ENCODE measurements around the gene LEMD1. TPM values are rescaled to one million over a fixed set of nuclear protein-coding genes. Genes with fewer than 3 reads are reported as not detected.

LEMD1 gene
- total and polyA plus RNA-seq, 4 donors, result 0.72 to 1.5 (median 1.1) TPM

GRCh38 chr1:205348554-205349487 lies 73.0 kb downstream of the LEMD1 start:
- Histone ChIP-seq H3K4me3 (no peak overlapping the region), H3K36me3 (ENCODE audit: control insufficient read depth in 4 of 4, insufficient read depth in 4 of 4, low read length in 4 of 4) (no peaks in the 10 kb centered on the region), H3K27me3 (ENCODE audit: control insufficient read depth in 3 of 3, insufficient read depth in 3 of 3, low read length in 2 of 3) (peaks cover 0 to 27% (median 16%) of the 10 kb centered on the region in 3 donors), H3K4me1 (ENCODE audit: control insufficient read depth in 5 of 5, insufficient read depth in 5 of 5, low read length in 5 of 5) (peaks cover 0 to 13% (median 3%) of the 10 kb centered on the region in 5 donors), H3K9ac (ENCODE audit: insufficient read depth in 1 of 2, low read length in 2 of 2) (no peak overlapping the region), H3K27ac (ENCODE audit: low read depth in 1 of 2, low read length in 1 of 2) (no peak overlapping the region), H3K9me3 (ENCODE audit: control insufficient read depth in 4 of 4, insufficient read depth in 3 of 4, low read length in 3 of 4) (no peaks in the 10 kb centered on the region)
- 67 to 70% methylated on average over 5 of the region's 5 CpGs for WGBS, 2 donors
- no peak for ATAC-seq (ENCODE audit: insufficient read depth, low FRiP score)
- no peak for DNase-seq
- no peak for TF ChIP-seq CTCF (IDR thresholded peaks at IDR 0.05; ENCODE audit: control extremely low read depth, extremely low read depth)

DNA sequence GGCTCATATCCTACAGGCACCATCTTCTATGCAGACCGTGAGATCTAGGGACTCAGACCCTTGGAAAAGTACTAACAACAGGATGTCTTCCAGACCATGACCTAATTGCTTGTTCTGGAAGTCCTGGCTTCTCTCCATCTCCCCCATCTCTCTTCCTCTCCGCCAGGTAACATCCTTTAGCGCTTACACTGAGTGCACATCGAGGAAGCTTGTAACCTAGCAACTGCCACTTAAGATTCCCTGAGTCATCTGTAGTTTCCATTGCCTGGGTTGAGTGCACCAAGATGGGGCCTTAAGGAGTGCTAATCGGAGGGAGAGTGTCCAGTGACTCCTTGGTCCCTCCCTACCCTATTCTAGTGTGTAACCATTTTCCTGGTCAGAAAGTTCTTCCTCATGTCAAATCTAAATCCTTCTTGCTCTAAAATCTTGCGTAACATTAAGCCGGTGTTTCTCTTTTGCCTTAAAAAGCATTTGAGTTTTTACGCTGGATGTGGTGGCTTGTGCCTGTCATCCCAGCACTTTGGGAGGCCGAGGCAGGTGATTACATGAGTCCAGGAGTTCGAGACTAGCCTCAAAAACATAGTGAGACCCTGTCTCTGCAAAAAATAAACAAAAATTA lies 74.8 kb downstream of the LEMD1 start:
- Histone ChIP-seq H3K9me3 (ENCODE audit: control insufficient read depth in 4 of 4, insufficient read depth in 3 of 4, low read length in 3 of 4) (no peaks in the 10 kb centered on the region), H3K27me3 (ENCODE audit: control insufficient read depth in 3 of 3, insufficient read depth in 3 of 3, low read length in 2 of 3) (peaks cover 0 to 40% (median 30%) of the 10 kb centered on the region in 3 donors), H3K9ac (ENCODE audit: insufficient read depth in 1 of 2, low read length in 2 of 2) (no peak overlapping the region), H3K4me1 (ENCODE audit: control insufficient read depth in 5 of 5, insufficient read depth in 5 of 5, low read length in 5 of 5) (peaks cover 0 to 18% (median 6%) of the 10 kb centered on the region in 5 donors), H3K36me3 (ENCODE audit: control insufficient read depth in 4 of 4, insufficient read depth in 4 of 4, low read length in 4 of 4) (no peaks in the 10 kb centered on the region), H3K27ac (ENCODE audit: low read depth in 1 of 2, low read length in 1 of 2) (no peak overlapping the region), H3K4me3 (no peak overlapping the region)
- 75% methylated on average over 10 of the region's 10 CpGs for WGBS, 2 donors
- TF ChIP-seq CTCF (IDR thresholded peaks at IDR 0.05; ENCODE audit: control extremely low read depth, extremely low read depth), result no peak
- ATAC-seq (ENCODE audit: insufficient read depth, low FRiP score) (no peak), DNase-seq (no peak)

DNA sequence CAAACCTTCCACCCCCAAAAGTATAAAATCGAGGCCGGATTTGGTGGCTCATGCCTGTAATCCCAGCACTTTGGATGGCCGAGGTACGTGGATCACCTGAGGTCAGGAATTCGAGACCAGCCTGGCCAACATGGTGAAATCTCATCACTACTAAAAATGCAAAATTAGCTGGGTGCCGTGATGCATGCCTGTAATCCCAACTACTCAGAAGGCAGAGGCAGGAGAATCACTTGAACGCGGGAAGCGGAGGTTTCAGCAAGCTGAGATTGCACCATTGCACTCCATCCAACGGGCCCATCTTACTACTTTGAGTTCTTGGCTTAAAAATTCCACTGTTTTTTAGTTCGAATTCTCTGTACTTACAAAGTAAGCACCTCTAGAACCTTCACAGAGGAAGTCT lies 76.1 kb downstream of the LEMD1 start:
- ATAC-seq (ENCODE audit: insufficient read depth, low FRiP score) (no peak), DNase-seq (no peak)
- no peaks in the 10 kb centered on the region for H3K9me3 ChIP-seq (ENCODE audit: control insufficient read depth in 4 of 4, insufficient read depth in 3 of 4, low read length in 3 of 4)
- 91 to 93% methylated on average over 11 of the region's 11 CpGs for WGBS, 2 donors
- no peak overlapping the region for H3K27ac ChIP-seq (ENCODE audit: low read depth in 1 of 2, low read length in 1 of 2)
- peaks cover 0 to 18% (median 6%) of the 10 kb centered on the region in 5 donors for H3K4me1 ChIP-seq (ENCODE audit: control insufficient read depth in 5 of 5, insufficient read depth in 5 of 5, low read length in 5 of 5)
- no peak for TF ChIP-seq CTCF (IDR thresholded peaks at IDR 0.05; ENCODE audit: control extremely low read depth, extremely low read depth)
- H3K27me3 ChIP-seq (ENCODE audit: control insufficient read depth in 3 of 3, insufficient read depth in 3 of 3, low read length in 2 of 3), result peaks cover 0 to 43% (median 32%) of the 10 kb centered on the region in 3 donors
- no peak overlapping the region for H3K9ac ChIP-seq (ENCODE audit: insufficient read depth in 1 of 2, low read length in 2 of 2)
- no peaks in the 10 kb centered on the region for H3K36me3 ChIP-seq (ENCODE audit: control insufficient read depth in 4 of 4, insufficient read depth in 4 of 4, low read length in 4 of 4)
- no peak overlapping the region for H3K4me3 ChIP-seq
